Fibroblast of peridontal ligament (primary cell): ENCODE data around the gene IRF1.

Source experiments
- DNase-seq: peaks from one replicate; pipeline ENCODE4 v3.0.0-alpha.2; 2010; ENCODE audit errors: extremely low read depth

Gene IRF1

DNA sequence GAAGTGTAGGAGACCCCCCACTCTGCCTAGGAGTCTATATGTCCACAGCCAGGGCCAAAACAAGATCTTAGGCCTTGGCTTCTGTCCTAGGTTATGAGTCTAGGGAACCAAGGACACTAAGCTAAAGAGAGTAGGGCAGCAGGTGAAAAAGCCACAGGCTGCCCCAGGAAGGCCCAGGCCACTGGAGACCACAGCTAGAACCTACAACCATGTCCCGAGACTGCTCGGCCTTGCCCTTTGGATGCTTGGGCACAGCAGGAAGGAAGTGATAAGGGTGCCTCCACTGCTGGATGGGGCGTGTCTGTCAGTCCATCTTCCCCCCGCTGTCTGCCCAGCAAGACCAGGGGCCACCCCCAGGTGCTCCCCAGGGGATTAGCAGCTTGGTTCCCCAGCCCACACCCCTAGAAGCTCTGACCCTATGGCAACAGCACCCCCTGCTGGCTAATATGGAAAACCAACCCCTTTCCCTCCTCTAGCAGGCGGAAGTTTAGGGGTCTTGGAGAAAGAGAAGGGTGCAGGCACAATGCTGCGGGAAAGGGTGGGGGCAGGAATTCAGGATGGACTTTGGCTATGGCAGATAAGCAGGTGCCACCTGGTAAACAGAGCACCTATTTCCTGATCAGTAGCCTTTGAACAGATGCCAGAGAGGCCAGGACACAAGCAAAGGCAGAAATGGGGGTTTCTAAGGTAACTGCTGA, 10.5 kb upstream of the IRF1 start:
- peak; percentile 59 for DNase-seq

DNA sequence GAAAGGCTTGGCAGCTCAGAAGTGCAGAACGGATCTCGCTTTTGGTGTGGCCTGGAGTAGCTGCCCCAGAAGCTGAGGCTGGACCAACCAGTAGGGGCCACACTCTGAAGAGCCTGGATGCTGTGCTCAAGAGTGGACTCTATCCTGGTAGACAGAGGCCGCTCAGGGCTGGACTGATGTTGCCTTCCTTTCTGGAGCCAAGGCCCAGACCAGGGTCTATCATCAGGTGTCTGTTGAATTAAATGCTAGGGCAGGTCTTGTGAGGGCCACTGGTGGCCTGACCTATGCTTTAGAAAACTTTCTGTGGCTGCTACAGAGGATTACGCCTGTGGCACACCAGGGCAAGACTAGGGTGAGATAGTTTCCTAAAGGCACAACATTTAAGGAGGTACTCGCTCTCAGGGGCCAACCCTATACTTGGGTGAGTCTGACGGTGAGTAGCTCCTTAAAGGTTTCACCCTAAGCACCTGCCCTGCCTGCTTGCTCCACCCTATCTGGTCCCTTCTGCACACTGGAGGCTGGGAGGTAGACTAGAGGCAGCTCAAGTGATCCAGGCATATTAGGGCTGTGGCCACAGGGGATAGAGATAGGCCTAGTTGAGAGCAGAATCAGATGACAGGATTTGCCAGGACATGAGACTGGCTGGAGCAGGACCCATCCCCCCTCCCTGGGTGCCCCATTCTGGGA, 9.8 kb upstream of the IRF1 start:
- DNase-seq, result no peak

DNA sequence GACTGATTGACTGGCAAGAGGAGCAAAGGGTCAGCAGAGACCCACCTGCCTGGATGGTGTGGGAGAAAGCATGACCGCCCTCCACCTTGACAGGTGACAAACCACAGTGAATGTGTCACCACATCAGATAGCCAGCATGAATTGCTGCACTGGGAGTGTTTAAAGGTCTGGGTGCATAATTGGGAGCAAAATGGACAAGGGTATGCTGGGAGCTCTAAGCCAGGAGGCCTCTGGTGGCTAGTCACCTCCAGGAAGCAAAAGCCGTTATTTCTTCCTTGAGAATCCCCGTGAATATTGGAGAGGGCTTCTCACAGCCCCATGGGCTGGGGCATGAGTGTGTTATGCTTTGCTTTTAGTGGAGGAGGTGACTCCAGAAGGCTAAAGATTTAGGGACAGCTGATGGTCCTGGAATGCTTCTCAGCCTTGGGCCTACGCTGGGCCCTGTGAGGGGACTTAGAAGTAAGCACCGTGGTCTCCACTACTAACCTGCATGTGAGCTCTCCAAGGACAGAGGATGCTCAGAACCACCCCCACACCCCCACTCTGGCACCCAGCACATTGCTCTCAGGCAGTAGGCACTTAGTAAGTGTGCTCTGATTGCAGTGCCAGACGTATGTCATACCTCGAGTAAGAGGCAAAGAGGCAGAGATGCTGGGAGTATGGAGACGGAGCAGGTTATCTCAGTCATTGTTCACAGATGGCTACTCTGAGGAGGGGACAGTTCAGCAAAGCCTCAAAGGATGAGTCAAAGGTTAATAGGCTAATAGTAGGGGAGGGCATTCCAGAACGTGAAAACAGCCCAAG, 9.1 kb upstream of the IRF1 start:
- DNase-seq, result no peak

DNA sequence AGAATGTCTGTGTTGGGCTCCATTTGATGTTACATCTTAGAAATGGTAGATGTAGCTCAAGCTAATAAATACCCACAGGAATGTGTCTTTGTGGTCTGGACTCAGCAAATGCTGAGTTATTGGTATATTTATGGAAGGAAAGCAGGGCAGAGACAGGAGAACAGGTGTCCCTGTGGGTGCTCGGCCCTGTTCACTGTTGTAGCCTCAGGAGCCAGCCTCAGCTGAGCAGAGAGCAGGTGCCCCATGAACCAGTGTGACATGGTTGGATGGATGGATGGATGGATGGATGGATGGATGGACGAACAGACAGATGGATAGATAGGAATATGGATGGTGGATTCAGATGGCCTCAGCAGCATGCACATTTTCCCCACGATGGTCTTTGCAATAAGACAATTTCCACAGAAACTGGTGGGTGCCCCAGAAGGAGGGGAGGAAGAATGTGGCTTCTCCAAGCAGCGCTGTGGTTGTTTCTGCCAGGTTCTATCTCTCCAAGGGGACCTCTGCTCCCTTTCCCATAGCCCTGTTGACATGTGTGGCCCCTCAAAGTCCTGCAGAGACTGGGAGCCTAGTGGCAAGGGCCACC, 8.2 kb upstream of the IRF1 start:
- DNase-seq, result no peak

DNA sequence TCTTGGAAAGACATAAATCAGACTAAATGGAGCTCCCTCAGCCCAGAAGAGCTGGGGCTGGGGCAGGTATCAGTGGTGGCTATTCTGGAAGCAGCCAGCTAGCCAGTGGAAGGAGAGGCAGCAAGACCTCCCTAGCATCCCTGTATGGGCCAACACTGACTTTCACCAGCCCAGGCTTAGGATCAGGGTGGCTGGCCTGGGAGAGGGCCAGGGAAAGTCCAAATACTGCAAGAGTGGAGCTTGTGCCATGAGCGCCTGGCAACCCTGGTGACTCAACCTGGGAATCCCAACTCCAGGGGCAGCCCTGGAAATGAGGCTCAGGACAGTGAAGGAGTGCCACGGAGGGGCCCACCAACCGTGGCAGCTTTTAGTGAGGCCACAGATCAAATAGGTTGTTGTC, 7.6 kb upstream of the IRF1 start:
- peak; percentile 80 for DNase-seq

DNA sequence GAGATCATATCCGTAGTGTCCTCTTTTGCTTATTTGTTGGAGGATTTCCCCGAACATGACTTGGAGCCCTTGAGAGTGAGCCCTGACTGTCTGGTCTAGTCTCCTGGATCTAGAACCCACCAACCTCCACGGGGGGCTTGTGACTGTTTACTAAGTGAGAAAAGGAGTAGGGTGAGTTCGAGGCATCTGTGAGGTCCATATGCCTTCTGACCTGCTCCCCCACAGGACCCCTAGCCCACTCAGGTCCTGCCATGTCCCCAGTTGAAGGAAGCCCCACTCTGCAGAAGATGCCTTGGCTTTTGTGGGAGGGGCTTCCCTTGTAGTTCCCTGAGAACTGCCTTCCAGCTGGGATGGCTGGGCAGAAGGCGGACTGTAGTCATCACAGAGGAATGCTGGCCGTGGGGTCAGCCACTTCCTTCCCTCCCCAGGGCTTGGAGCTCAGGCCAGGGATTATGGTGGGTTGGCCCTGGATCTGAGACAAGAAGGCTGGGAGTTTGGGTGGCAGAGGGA, 7.0 kb upstream of the IRF1 start:
- DNase-seq, result peak; percentile 92

DNA sequence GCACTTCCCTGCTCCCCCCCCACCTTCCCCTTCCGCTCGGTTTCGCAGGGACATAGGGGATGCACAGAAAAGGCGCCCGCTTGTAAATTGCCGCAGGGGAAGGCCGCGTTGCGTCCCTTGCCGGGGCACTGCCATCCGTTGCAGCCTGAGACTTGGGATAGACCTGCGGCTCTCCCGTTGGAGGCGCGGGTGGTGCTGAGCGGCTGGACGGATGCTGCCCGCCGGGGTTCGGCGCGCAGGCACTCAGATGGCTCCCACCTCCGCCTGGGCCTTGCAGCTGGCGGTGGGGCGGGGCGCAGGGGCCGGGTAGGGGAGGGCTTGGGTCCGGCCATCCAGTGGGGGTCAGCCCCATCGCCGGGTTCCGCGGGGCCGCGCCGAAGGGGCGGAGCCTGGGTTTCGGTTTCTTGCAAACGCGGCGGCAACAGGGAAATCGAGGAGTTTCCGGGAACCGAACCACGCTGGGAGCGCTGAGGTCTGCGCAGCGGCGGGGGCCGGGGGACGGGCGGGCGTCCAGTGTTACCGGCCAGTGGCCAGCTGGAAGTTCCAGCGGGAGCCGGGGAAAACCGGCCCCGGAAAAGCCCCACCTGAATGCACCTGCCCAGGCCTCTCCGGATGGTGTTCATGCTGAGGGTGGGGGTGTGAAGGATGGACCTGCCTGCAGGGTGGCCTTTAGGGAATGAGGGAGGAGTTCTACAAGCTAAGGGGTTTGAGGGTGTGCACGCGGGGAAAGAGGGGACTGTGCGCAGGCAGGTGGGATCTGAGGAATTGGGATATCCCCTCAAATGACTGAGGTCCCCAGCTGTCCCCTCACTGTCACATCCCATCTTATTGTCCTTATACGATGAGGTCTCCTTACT, 6.3 kb upstream of the IRF1 start:
- DNase-seq, result peak; percentile 83

DNA sequence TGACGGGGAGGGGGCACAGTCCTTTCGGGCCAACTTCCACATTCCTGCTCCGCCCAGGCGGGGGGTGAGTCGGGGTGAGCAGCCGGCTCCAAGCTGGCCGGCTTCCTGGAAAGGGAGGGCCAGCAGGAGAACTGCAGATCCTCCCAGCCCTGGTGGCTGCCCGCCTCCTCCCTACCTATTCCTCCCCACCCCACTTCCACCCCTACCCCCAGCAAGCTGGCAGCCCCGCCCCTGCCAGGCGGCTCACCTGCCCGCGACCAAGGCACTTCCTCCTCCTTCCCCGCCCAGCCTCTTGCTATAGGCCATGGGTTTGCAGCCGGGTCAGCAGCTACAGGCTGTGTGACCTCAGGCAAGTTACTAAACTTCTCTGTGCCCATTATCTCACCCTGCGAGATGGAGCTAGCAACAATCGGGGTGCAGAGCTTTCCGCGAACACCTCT, 5.6 kb upstream of the IRF1 start:
- DNase-seq, result peak; percentile 78

DNA sequence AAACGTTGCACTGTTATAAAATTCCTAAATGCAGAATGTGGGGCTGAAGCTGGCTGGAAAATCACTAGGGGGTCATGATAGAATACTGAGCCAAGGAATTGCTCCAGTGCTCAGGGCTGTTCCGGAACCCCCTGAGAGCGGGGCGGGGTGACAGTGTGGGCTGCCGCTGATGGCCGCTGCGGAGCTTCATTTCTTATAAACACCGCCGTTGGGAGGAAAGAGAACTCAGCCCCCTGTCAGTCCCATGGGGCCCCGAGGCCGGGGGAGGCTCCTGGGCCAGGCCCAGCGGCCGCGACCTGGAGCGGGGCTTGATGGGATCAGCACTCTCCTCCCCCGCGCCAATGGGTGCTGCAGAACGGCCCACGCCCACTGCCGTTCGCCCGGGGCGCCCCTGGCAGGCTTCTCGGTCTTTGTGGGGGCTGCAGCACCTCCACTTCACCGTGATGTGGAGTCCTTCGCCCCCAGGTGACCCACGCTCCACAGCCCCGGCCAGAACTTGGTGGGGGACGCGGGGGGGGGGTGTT, 5.2 kb upstream of the IRF1 start:
- DNase-seq, result peak; percentile 92

DNA sequence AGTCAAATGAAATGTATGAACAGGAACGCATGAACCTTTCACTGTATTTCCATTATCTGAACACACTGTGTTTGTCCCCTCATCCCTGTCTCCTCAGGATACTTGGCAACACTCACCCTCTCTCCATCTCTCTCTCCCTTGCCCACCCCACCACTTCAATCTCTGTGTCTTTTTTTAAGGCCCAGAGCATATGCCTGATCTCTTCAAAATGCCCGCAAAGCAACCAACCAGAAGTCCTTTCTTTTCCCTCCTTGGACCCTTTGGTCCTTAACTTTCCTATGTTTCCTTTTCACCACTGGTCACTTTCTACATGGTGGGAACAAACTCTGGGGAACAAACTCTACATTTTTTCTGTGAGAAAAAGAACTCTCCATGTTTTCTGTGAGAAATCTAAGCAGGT, 3.2 kb upstream of the IRF1 start:
- DNase-seq, result no peak

DNA sequence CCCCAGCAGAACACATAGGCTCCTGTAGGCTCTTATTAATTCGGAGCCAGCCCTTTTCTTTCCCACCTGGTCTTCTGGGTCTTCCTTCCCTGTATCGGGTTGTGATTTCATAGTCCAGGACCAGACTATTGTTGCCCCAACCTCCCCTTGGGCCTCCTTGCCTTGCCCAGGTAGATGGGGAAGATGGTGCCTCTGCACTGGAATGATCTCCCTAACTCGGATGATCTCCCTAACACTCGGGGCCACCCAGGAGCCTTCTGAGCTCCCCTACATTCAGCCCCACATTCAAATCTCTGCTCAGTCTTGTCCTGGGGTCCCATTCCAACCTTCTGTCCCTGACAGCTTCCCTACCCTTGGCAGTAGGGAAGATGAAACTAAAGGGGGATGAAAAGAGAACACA, 2.7 kb upstream of the IRF1 start:
- no peak for DNase-seq

DNA sequence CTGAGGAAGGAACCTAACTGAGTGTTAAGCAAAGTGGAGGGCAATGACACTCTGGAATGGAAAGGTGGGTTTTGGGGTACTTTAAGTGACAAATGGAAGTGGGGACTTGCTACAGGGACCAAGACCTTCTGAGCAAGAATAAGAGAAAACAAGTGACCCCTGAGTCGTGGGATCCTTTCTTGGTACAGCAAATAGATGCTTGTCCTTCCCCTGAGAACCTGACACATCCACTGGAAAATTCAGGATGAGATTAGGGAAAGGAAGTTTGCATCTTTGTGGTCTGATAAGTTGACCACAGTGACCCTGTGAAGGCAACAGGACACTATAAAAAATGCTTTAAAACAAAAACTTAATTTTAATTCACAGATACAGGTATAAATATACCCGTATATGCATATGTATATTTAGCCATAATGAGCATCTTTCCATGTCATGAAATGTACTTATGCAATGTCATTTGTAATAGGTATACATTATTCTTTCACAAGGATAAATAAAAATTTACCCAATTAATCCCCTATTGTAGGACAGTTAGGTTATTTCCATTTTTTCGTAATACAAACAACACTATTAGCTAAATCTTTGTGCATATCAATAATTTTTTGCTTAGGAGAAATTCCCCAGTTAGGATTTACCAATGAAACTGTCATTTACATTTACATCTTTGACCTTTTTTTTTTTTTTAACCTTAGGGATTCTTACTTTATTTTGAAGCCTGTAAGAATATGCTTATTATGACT, 2.0 kb upstream of the IRF1 start:
- DNase-seq, result no peak

DNA sequence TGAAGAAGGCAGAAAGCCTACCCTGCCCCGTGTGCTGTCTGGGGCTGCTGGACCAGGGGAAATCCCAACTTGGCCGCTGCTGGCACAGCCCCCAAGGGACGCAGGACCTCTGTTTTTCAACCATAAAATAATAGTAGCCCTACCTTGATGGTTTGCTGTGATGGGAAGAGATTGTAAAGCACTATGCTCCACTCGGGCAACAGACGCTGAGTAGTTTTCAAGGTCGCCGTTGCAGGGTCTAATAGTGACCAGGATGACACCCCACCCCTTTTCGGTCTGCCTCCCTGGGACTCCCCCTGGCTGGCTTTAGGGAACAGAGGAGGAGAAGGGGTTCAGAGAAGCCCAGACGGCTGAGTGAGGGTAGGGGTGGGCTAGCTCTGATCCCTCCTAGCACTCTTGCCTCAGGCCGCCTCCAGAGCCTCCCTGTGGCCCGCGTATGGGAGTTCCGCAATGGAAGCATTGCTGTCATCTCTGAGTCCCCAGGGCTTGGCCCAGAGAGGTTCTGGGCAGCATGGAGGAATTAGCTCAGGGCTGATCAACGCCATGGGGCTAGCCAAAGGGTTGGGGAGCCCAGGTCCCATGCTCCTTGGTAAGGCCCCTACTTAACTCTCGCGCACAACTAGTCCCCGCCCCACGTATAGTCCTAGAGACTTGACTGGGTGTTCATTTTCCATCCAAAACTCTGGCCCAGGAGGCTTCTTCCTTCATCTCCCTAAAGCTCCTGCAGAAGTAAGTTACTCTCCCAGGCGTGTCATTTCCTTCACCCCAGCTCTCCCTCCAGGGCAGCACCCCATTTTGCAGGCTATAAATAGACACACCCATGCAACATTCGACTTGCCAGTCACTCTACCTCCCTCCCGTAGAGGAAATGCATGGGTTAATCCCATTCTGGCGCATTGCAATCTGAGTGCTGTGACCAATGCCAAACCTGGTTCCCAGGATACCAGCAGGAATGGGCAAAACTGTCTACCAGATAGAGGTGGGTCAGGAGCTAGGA, 1.1 kb upstream of the IRF1 start:
- DNase-seq, result no peak

DNA sequence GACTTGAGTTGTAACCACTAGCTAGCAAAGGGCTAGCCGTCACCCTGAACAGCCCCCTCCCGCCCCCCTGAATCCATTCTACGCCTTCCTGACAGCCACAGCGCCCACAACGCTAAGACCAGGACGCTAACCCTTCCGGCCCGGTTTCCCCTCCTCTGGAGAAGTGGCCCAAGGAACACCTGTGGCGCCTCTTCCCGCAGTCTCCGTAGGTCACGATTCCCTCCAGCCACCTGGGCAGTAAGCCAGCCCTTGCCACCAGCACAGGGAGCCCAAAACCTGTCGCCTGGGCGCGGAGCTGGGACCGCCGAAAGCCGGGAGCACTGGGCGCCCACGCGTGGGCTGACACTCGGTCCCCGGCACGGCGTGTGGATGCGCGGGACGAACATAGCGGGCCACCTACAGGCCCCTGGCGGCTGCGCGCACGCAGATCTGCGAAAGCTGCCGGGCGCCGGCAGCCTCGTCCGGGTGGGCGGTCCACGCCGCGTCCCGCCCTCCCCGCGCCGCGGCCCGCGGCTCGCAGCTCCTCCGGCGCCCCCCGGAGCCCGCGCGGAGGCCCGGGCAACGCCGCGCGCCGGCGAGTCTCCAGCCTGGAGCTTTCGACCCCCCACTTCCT, 596 bp downstream of the IRF1 start:
- peak; percentile 37 for DNase-seq

DNA sequence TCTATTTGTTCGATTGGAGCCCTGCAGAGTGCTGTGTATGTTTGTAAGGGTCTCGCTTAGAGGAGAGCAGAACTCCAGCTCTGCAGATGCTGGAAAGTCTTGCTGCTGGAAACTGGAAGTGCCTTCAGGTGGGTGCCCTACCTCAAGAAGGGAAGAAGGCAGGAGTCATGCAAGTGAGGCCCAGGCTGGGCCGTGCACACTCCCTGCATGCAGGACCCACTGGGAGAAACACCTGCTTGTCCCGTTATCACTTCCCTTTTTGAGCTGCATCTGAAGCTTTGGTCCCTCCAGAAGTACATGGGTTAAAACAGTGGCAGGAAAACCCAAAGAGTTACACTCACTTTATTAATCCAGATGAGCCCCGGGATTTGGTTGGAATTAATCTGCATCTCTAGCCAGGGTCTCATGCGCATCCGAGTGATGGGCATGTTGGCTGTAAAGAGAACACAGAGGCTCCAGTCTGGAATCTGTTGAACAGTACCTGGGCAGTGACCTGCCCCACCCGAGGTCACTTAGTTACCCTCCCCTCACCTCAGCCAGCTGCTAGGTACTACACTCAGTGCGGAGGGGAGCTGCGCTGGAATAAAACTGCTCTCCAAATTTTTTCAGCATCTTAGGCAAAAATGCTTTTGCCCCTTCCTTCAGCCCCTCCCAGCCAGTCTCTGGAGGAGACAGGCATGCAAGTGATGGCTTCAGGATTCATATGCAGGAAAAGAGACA, 1.4 kb downstream of the IRF1 start:
- DNase-seq, result no peak

DNA sequence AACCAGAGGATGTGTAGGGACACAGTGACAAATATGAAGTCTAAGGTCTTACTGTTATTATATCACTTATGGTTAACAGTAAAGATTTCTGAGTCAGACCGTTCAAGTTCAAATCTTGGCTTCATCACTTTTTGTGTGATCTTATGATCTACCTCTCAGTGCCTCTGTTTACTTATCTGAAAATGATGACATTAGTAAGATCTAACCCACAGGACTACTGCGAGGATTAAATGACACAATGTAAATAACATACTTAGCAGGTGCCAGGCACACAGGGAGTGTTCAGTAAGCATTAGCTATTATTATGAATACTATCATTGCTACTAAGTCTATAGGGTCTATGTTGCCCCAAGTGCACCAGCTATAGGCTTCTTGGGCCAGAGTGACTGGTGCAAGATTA, 2.0 kb downstream of the IRF1 start:
- DNase-seq, result no peak

DNA sequence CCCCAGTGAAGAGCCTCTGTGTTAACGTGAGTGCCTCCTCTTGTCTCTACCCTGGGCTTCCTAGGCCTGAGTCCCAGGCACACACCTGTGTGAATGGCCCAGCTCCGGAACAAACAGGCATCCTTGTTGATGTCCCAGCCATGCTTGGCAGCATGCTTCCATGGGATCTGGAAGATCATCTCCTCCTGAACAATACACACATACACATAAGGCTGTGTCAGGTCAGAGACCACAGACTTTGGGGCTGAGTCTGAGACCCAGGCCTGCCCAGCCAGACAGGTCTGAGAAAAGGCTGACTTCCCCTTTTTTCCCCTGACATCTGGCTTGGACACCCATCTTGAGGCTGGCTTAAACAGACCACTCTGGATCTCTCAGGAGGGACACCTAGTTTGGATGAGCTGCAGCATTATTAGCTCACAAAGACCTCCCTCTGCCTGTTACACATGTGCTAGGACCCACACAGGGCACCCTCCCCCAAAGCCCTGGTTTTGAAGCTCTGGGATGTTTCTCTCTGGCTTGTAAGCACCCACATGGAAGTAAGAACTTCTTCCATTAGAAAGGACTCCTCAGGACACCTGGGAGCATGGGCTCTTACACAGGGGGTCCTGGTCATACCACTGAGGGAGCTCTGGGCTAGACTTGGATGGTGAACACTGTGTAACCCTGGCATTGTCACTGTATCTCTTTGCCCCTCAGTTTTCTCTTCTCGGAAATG, 2.6 kb downstream of the IRF1 start:
- DNase-seq, result no peak
